ENCODE data around the gene NKAIN2.
A peak's percentile ranks its signal among the peaks of the same experiment; 100 is the strongest.

NKAIN2 gene

DNA sequence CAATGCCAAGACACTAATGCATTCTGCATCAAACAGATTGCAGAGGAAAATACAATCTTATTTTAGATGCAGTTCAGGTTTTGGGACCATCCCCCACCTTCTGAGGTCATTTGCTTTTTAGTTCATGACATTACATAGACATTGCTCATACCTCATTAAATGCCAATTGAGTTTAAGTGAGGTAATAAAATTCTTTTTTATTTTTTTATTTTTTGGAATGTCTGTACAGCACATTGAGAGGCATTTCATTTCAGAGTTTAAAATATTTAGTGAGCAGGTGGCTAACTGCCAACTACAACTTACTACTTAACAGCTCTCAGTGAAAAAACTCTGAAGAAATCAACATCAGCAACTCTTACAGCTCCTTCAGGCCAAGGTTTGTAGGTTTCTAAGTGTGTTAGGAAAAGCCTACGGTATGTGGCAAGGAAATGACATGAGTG is 676.3 kb downstream of the NKAIN2 start (continued):
- TF ChIP-seq ZNF423 (tag by site-specific recombination; IDR thresholded peaks at IDR 0.05) (no peak), OSR2 (tag by site-specific recombination; IDR thresholded peaks at IDR 0.05) (peak; percentile 65; the same call in 1 of the 2 replicates), GLI2 (tag by site-specific recombination; IDR thresholded peaks at IDR 0.05; ENCODE audit: borderline replicate concordance, low read depth) (no peak), ZNF311 (tag by site-specific recombination; IDR thresholded peaks at IDR 0.05; ENCODE audit: borderline replicate concordance) (no peak), FEZF1 (tag by site-specific recombination; IDR thresholded peaks at IDR 0.05) (peak; percentile 72), ZBTB21 (tag by site-specific recombination; IDR thresholded peaks at IDR 0.05) (0 out of 2 replicates have a peak, but pooled peaks have one; percentile 57), ZNF169 (tag by site-specific recombination; IDR thresholded peaks at IDR 0.05) (no peak), ZNF223 (tag by site-specific recombination; IDR thresholded peaks at IDR 0.05) (no peak), ZNF2 (tag by site-specific recombination; IDR thresholded peaks at IDR 0.05) (peak; percentile 98), ZNF501 (tag by site-specific recombination; IDR thresholded peaks at IDR 0.05) (peak; percentile 60; the same call in 1 of the 2 replicates), ZNF350 (tag by site-specific recombination; IDR thresholded peaks at IDR 0.05) (peak; percentile 63; the same call in 1 of the 2 replicates), GFI1B (tag by site-specific recombination; IDR thresholded peaks at IDR 0.05) (0 out of 2 replicates have a peak, but pooled peaks have one; percentile 51), ZFP69B (tag by site-specific recombination; IDR thresholded peaks at IDR 0.05) (no peak), MEIS1 (CRISPR knock-in tag; IDR thresholded peaks at IDR 0.05; ENCODE audit: borderline replicate concordance) (no peak), ZNF629 (tag by site-specific recombination; IDR thresholded peaks at IDR 0.05) (peak; percentile 95), ZBTB1 (tag by site-specific recombination; IDR thresholded peaks at IDR 0.05) (no peak), BCL11B (tag by site-specific recombination; IDR thresholded peaks at IDR 0.05; ENCODE audit: low read depth) (no peak; the same call in 1 of the 2 replicates), ZNF701 (tag by site-specific recombination; IDR thresholded peaks at IDR 0.05) (no peak), ZNF544 (tag by site-specific recombination; IDR thresholded peaks at IDR 0.05) (no peak), SP3 (tag by site-specific recombination; IDR thresholded peaks at IDR 0.05) (peak; percentile 31; the same call in 1 of the 2 replicates), SETDB1 (IDR thresholded peaks at IDR 0.05; ENCODE audit: insufficient read length, low read length) (no peak), ZNF37A (tag by site-specific recombination; IDR thresholded peaks at IDR 0.05) (0 out of 2 replicates have a peak, but pooled peaks have one; percentile 3), ZNF830 (tag by site-specific recombination; IDR thresholded peaks at IDR 0.05; ENCODE audit: low read depth) (no peak), KLF1 (tag by site-specific recombination; IDR thresholded peaks at IDR 0.05) (no peak), ZNF248 (tag by site-specific recombination; IDR thresholded peaks at IDR 0.05) (no peak), HOXD13 (CRISPR knock-in tag; IDR thresholded peaks at IDR 0.05; ENCODE audit: borderline replicate concordance) (peak; percentile 59; the same call in 1 of the 2 replicates), ZNF394 (tag by site-specific recombination; IDR thresholded peaks at IDR 0.05; ENCODE audit: borderline replicate concordance) (peak; percentile 53), ZSCAN30 (tag by site-specific recombination; IDR thresholded peaks at IDR 0.05) (peak; percentile 36; the same call in 1 of the 2 replicates)
- TF ChIP-seq, protein P1, sequence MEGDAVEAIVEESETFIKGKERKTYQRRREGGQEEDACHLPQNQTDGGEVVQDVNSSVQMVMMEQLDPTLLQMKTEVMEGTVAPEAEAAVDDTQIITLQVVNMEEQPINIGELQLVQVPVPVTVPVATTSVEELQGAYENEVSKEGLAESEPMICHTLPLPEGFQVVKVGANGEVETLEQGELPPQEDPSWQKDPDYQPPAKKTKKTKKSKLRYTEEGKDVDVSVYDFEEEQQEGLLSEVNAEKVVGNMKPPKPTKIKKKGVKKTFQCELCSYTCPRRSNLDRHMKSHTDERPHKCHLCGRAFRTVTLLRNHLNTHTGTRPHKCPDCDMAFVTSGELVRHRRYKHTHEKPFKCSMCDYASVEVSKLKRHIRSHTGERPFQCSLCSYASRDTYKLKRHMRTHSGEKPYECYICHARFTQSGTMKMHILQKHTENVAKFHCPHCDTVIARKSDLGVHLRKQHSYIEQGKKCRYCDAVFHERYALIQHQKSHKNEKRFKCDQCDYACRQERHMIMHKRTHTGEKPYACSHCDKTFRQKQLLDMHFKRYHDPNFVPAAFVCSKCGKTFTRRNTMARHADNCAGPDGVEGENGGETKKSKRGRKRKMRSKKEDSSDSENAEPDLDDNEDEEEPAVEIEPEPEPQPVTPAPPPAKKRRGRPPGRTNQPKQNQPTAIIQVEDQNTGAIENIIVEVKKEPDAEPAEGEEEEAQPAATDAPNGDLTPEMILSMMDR (tag by site-specific recombination; IDR thresholded peaks at IDR 0.05), result no peak
- TF ChIP-seq, protein P2, sequence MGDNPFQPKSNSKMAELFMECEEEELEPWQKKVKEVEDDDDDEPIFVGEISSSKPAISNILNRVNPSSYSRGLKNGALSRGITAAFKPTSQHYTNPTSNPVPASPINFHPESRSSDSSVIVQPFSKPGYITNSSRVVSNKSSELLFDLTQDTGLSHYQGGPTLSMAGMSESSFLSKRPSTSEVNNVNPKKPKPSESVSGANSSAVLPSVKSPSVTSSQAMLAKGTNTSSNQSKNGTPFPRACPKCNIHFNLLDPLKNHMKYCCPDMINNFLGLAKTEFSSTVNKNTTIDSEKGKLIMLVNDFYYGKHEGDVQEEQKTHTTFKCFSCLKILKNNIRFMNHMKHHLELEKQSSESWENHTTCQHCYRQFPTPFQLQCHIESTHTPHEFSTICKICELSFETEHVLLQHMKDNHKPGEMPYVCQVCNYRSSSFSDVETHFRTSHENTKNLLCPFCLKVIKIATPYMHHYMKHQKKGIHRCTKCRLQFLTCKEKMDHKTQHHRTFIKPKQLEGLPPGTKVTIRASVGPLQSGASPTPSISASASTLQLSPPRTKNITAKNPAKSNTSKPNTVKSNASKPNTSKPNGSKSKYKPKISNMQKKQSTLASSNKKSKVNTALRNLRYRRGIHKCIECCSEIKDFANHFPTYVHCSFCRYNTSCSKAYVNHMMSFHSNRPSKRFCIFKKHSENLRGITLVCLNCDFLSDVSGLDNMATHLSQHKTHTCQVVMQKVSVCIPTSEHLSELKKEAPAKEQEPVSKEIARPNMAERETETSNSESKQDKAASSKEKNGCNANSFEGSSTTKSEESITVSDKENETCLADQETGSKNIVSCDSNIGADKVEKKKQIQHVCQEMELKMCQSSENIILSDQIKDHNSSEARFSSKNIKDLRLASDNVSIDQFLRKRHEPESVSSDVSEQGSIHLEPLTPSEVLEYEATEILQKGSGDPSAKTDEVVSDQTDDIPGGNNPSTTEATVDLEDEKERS (tag by site-specific recombination; IDR thresholded peaks at IDR 0.05), result no peak
- TF ChIP-seq, protein P3, sequence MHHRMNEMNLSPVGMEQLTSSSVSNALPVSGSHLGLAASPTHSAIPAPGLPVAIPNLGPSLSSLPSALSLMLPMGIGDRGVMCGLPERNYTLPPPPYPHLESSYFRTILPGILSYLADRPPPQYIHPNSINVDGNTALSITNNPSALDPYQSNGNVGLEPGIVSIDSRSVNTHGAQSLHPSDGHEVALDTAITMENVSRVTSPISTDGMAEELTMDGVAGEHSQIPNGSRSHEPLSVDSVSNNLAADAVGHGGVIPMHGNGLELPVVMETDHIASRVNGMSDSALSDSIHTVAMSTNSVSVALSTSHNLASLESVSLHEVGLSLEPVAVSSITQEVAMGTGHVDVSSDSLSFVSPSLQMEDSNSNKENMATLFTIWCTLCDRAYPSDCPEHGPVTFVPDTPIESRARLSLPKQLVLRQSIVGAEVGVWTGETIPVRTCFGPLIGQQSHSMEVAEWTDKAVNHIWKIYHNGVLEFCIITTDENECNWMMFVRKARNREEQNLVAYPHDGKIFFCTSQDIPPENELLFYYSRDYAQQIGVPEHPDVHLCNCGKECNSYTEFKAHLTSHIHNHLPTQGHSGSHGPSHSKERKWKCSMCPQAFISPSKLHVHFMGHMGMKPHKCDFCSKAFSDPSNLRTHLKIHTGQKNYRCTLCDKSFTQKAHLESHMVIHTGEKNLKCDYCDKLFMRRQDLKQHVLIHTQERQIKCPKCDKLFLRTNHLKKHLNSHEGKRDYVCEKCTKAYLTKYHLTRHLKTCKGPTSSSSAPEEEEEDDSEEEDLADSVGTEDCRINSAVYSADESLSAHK (tag by site-specific recombination; IDR thresholded peaks at IDR 0.05), result peak; percentile 24; the same call in 1 of the 2 replicates
- TF ChIP-seq, protein P4, sequence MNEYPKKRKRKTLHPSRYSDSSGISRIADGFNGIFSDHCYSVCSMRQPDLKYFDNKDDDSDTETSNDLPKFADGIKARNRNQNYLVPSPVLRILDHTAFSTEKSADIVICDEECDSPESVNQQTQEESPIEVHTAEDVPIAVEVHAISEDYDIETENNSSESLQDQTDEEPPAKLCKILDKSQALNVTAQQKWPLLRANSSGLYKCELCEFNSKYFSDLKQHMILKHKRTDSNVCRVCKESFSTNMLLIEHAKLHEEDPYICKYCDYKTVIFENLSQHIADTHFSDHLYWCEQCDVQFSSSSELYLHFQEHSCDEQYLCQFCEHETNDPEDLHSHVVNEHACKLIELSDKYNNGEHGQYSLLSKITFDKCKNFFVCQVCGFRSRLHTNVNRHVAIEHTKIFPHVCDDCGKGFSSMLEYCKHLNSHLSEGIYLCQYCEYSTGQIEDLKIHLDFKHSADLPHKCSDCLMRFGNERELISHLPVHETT (tag by site-specific recombination; IDR thresholded peaks at IDR 0.05), result peak; percentile 88
